ENCODE data around the gene BSN.
"Not testable (repeated sequence)": the region's sequence is repeated elsewhere in the genome, so short reads cannot be mapped to it uniquely, and the experiment has no call there.

The BSN gene

DNA sequence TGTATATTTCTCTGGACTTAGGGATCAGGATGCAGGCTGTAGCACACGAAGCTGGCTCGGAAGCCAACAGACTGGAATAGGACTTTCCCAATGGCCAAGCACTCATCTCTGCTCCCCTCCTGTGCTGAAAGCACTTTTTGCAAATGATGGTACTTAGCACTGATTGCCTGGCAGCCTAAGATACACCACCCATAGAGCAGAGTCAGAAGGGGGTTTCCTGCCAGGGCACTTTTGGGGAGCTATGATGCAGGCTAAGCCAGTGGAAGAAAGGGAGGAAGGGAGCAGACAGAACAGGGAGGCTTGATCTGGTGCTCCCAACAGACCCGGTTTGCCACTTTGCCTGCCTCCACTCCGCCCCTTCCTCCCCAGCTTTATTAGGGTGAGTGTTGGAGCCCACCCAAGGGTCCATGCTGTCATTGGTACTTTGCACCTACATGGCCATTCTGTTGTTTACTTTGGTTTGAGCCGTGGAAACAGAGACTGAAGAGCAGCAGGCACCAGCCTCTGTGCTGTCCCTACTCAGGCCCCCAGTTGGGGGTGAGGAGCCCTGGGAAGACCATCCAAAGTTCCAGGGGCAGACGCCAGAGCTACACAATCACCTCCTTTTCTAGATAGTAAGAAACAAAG is 15.9 kb downstream of the BSN start:
- no peak for TF ChIP-seq ZFX (IDR thresholded peaks at IDR 0.05; ENCODE audit: borderline replicate concordance)
- TF ChIP-seq, protein P1, sequence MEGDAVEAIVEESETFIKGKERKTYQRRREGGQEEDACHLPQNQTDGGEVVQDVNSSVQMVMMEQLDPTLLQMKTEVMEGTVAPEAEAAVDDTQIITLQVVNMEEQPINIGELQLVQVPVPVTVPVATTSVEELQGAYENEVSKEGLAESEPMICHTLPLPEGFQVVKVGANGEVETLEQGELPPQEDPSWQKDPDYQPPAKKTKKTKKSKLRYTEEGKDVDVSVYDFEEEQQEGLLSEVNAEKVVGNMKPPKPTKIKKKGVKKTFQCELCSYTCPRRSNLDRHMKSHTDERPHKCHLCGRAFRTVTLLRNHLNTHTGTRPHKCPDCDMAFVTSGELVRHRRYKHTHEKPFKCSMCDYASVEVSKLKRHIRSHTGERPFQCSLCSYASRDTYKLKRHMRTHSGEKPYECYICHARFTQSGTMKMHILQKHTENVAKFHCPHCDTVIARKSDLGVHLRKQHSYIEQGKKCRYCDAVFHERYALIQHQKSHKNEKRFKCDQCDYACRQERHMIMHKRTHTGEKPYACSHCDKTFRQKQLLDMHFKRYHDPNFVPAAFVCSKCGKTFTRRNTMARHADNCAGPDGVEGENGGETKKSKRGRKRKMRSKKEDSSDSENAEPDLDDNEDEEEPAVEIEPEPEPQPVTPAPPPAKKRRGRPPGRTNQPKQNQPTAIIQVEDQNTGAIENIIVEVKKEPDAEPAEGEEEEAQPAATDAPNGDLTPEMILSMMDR (IDR thresholded peaks at IDR 0.05): no peak
- no peak overlapping the region for H3K27ac ChIP-seq

DNA sequence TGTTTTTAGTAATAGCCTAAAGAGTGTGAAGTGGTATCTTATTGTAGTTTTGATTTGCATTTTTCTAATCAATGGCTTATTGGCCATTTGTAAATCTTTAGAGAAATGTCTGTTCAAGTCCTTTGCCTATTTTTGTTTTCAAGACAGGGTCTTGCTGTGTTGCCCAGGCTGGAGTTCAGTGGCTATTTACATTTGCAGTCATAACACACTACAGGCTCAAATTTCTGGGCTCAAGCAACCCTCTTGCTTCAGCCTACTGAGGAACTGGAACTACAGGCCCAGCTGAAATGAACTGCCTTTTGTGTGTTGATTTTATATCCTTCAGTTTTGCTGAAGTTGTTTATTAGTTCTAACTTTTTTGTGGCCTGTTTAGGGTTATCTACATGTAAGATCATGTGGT is 27.9 kb downstream of the BSN start:
- H3K27ac ChIP-seq: no peak overlapping the region
- no peak for TF ChIP-seq ZFX (IDR thresholded peaks at IDR 0.05; ENCODE audit: borderline replicate concordance)
- TF ChIP-seq, protein P1 (IDR thresholded peaks at IDR 0.05): no peak

DNA sequence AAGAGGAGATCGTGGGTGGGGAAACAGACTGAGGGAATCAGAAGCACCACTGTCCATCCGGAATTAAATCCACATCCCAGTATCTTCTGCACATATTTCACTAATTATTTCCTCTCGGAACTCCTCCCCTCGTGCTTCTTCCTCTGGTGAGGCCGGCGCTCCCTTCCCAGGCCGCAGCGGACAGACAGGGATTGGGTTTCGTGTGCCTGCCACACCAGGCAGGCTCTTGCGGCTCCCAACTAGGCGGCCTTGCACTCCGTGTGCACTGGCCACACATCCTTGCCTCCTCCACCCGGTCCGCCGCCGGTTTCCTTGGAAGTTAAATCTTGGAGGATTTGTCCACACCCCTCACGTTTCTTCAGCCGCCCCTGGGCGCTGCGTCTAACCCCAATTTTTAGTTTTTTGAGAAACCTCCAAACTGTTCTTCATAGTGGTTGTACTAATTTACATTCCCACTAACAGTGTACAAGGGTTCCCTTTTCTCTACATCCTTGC is 31.0 kb downstream of the BSN start:
- not testable (repeated sequence) for H3K27ac ChIP-seq

DNA sequence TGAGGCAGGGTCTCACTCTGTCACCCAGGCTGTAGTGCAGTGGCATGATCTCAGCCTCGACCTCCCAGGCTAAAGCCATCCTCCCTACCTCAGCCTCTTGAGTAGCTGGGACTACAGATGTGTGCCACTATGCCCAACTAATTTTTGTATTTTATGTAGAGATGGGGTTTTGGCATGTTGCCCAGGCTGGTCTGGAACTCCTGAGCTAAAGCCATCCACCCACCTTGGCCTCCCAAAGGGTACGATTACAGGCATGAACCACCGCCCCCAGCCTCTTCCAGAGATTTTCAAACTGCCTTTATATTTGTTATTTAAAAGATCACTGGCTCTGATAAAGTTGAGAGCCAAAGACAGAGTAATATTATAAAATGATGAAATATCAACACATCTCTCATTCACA is 37.3 kb downstream of the BSN start:
- no peak overlapping the region for H3K27ac ChIP-seq
- TF ChIP-seq ZFX (IDR thresholded peaks at IDR 0.05; ENCODE audit: borderline replicate concordance): no peak
- TF ChIP-seq, protein P1 (IDR thresholded peaks at IDR 0.05): no peak

DNA sequence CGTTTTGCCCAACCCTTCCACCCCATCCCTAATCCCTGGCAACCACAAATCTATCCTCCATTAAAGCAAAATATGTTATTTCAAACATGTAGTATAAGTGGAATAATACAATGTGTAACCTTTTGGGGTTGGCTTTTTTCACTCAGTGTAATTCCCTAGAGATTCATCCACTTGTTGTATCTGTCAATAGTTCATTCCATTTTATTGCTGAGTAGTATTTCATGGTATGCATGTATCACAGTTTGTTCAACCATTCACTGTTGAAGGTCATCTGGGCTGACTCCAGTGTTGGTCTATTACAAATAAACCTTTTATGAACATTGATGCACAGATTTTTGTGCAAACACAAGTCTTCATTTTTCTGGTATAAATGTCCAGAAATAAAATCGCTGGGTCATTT is 38.8 kb downstream of the BSN start:
- H3K27ac ChIP-seq: no peak overlapping the region
- TF ChIP-seq ZFX (IDR thresholded peaks at IDR 0.05; ENCODE audit: borderline replicate concordance): no peak
- TF ChIP-seq, protein P1 (IDR thresholded peaks at IDR 0.05): no peak

DNA sequence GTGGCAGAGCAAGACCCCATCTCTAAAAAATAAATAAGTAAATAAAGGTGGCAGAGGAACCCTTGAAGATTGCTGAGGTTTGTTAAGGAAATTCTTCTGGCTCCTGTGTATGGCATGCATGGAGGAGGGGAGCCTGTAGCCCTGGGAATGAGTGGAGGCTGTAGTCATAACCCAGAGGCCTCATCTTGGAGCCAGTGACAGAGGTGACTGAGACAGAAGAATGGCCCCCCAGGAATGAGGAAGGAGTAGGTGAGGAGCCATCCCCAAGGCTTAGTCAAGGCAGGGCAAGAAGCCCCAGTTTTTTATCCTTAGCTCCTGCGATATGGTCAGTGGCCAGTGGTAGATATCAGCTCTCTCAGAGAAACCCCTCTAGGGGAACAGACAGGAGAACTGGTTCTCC is 46.5 kb downstream of the BSN start:
- no peak for TF ChIP-seq ZFX (IDR thresholded peaks at IDR 0.05; ENCODE audit: borderline replicate concordance)
- TF ChIP-seq, protein P1 (IDR thresholded peaks at IDR 0.05): no peak
- H3K27ac ChIP-seq: no peak overlapping the region

DNA sequence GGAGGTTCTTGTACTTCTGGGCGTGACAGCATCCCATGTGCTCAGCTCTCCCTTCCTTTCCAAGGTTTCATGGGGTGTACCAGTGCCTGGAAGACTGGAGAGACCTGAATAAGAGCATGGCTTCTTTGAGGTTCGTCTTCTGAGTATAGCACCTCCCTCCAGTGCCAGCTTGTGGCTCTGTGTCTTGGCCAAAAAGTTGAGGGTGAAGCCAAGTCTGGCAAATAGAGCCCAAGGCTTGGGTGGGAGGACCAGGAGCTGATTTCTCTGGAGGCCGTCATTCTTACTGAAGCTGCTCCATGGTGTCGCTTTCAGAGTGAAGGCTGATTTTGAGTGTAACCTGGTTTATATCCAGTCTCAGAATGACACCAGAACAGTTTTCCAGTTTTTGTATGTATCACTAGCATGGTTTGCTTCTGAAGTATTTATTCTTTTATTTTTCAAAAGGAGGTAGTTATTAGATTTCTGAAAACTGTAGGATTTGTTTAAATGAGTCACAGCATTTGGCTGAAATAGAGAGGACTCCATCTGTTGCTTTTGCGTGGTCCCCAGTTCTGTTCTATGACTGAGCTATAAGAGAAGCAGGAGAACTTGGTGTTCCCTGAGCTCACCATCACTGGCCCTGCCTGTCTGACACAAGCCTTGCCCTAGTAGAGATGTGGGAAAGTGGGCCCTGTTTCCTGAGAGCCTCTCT is 47.2 kb downstream of the BSN start:
- no peak for TF ChIP-seq ZFX (IDR thresholded peaks at IDR 0.05; ENCODE audit: borderline replicate concordance)
- TF ChIP-seq, protein P1 (IDR thresholded peaks at IDR 0.05): no peak
- no peak overlapping the region for H3K27ac ChIP-seq

Measured in 22Rv1 (cell line).